ENCODE measurements around the gene L1TD1.

The L1TD1 gene

GRCh38 chr1:62259551-62259950 is 64.9 kb downstream of the L1TD1 start:
- TF ChIP-seq REST (IDR thresholded peaks at IDR 0.05; ENCODE audit: insufficient read depth in 1 of 2, low read depth in 2 of 2, low read length in 2 of 2) (no peak), SIN3A (IDR thresholded peaks at IDR 0.05; ENCODE audit: borderline replicate concordance, insufficient read depth, low read length) (no peak), FOXP2 (optimal IDR thresholded peaks at IDR 0.05; ENCODE audit: borderline replicate concordance, extremely low read depth, extremely low read length, insufficient read depth) (no peak), TAF1 (IDR thresholded peaks at IDR 0.05; ENCODE audit: borderline replicate concordance, insufficient read depth, low read length) (no peak), POLR2AphosphoS5 (IDR thresholded peaks at IDR 0.05; ENCODE audit: low read depth, low read length) (no peak)

GRCh38 chr1:62260688-62261087 is 66.0 kb downstream of the L1TD1 start:
- TF ChIP-seq SIN3A (IDR thresholded peaks at IDR 0.05; ENCODE audit: borderline replicate concordance, insufficient read depth, low read length) (no peak), FOXP2 (optimal IDR thresholded peaks at IDR 0.05; ENCODE audit: borderline replicate concordance, extremely low read depth, extremely low read length, insufficient read depth) (no peak), TAF1 (IDR thresholded peaks at IDR 0.05; ENCODE audit: borderline replicate concordance, insufficient read depth, low read length) (no peak), POLR2AphosphoS5 (IDR thresholded peaks at IDR 0.05; ENCODE audit: low read depth, low read length) (no peak), REST (IDR thresholded peaks at IDR 0.05; ENCODE audit: insufficient read depth in 1 of 2, low read depth in 2 of 2, low read length in 2 of 2) (no peak)

Measured in PFSK-1 (cell line).